ENCODE data around the gene HOXB1.

DNA sequence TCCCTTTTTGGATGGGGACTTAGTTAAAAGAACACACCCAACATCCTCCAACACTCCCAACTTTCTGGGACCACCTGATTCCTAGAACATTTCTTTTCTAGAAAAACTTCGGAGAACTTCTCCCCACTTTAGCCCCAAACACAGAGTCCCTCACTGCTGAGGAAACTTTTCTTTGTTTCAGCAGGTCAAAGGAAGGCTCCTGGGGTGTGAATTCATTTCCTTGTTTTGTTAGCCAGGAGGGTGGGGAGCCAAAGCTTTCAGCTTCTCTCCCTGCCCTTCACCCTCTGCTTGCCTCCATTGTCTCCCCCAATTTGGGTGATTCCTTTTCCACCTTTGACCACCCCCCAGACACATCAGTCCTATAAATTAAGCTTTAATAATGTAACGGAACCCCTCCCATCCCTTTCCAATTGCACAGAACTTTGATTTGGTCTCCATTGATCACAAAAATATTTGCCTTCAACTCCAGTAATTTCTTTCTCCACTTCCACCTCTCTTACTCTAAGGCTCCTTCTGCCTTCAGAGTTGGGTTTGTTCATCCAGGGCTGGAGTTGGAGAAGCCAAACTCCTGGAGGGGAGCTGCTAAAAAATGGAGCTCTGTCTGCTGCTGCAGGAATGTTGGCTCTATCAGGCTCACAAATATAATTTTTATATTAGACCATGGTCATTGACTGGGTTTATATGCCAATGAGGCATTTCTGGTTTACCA is 37.0 kb upstream of the HOXB1 start:
- TF ChIP-seq ZNF274 (IDR thresholded peaks at IDR 0.05; ENCODE audit: low read depth, low read length) (no peak), YY1 (IDR thresholded peaks at IDR 0.05; ENCODE audit: insufficient read depth, insufficient read length) (no peak)

Data from NT2/D1 (cell line).